Stimulated activated CD8-positive, alpha-beta memory T cell treated with anti-CD3 and anti-CD28 coated beads, Interleukin-2, amount 100 ng/mL, for 48 hours (primary cell): ENCODE results near the gene EPHA2.
"Not testable (repeated sequence)": the region's sequence is repeated elsewhere in the genome, so short reads cannot be mapped to it uniquely, and the experiment has no call there.

Source experiments
- DNase-seq, 2 donors: peaks; one replicate each; pipeline ENCODE4 v3.0.0-alpha.2; 2020; ENCODE audit warnings: low read depth in 2 of 2

EPHA2 gene

DNA sequence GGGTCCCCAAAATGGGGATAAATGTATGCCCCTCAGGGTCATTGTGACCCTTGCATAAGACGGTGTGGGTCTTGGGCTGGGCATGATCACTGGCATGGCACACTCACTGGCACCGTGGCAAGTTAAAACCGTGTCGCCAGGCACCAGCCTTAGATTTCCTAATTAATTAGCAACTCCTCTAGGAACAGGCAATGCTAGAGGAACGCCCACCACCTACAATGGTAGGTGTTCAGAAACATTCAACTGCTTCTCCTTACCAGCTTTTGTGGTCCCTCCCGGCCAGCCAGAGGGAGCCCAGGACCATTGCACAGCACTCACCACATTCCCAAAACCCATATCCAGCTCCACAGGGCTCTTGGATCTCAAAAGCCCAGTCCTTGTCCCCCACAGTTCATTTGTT lies 36.4 kb downstream of the EPHA2 start:
- no peak for DNase-seq

DNA sequence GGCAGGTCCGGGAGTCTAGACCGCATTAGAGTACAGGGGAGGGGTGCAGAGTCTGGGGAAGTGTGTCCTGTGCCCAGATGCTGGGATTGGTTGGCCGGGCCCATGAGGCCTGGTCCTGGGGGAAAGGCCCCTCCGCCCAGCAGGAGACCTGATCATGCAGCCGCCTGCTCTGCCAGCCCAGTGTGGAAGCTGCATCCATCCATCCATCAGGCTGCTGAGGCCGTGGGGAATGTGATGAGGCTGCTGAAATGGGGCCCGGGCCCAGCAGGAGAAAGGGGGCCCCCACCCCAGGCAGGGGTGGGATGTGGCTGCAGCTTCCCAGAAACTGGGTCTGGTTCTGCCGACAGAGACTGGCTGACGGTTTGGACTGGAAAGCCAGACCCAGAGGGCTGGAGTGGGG lies 37.2 kb downstream of the EPHA2 start:
- DNase-seq, result no peak

DNA sequence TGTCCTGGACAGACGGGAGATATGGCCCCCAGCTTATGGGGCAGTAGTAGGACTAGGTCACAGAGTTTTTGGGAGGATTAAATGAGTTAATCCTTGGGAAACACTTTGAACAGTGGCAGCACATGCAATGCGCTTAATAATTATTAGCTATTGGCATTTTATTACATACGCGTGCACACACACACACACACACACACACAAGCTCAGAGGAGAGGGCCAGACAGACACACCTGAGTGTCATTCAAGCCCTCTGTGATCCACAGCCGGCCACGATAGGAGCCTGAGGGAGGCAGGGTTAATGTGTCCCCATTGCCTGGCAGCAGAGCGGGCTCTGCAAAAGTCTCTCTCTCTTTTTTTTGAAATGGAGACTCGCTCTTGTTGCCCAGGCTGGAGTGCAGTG lies 37.9 kb downstream of the EPHA2 start:
- no peak for DNase-seq

DNA sequence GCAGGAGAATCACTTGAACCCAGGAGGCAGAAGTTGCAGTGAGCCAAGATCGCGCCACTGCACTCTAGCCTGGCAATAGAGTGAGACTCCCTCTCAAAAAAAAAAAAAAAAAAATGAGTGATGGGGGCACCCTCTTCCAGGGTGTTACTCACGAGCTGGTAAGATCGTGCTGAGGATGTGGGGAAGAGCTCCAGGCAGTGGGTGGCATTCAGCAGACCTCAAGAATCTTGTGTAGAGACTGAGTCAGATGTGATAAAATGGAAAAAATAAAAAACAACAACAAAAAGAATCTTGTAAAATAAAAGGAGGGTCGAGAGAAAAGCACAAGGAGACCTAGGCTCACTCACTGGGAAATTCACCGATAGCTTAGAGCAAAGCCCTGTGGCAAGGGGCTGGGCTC lies 38.5 kb downstream of the EPHA2 start:
- no peak for DNase-seq

DNA sequence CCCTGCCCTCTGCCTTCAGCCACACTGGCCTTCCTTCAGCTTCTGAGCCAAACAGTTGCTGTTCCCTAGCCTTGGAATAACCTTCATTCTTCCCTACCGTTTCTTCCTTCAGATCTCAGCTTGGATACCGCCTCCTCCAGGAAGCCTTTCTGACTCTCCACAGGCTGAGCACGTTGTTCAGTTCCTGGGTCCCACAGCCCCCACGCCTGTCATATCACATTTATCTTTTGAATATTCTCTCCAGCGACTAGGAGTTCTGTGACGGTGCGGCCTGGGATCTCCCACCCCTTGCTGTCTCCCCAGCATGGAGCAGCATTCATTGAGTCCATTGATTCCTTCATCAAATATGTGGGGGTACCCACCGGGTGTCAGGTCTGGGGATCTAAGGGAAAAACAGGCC lies 39.2 kb downstream of the EPHA2 start:
- no peak for DNase-seq

DNA sequence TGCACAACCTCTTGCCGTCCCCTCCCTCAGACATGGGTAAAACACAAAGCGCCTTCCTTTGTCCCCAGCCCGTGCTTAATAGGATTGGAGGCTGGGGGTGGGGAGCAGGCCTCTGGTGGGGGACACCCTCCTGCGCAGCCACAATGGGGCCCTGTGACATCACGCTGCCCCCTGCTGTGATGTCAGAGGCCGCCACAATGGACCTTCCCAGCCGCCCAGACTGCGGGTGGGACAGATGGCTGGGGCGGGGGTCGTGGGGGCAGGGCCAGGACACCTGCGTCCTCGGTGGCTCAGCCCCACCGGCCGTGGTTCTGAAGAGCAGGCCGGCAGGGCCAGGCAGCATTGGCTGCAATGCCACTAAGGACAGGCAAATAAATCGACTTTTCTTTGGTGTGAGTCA lies 39.9 kb downstream of the EPHA2 start:
- no peak for DNase-seq

DNA sequence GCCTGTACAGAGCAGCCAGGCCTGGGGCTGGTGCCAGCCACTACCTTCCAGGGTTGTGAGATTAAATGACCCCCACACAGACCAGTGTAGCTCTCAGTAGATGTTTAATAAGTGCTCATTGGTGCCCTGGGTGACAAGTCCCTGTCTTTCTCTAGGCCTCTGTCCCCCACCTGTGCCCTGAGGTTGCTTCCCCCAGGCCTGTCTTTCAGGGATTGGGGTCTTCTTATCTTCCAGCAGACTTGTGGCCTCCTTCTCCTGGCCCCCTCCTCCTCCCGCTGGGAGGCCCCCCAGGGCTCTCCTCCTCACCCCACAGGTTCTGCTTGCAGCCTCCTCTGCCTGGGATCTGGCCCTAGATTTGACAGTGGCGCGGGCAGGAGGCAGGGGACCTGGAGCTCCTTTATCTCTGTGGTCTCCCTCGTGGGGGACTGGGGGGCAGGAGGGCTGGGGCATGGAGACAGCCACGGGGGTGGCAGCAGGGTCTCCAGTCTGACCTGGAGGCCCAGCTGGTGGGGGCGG lies 40.3 kb downstream of the EPHA2 start:
- DNase-seq, result no peak

DNA sequence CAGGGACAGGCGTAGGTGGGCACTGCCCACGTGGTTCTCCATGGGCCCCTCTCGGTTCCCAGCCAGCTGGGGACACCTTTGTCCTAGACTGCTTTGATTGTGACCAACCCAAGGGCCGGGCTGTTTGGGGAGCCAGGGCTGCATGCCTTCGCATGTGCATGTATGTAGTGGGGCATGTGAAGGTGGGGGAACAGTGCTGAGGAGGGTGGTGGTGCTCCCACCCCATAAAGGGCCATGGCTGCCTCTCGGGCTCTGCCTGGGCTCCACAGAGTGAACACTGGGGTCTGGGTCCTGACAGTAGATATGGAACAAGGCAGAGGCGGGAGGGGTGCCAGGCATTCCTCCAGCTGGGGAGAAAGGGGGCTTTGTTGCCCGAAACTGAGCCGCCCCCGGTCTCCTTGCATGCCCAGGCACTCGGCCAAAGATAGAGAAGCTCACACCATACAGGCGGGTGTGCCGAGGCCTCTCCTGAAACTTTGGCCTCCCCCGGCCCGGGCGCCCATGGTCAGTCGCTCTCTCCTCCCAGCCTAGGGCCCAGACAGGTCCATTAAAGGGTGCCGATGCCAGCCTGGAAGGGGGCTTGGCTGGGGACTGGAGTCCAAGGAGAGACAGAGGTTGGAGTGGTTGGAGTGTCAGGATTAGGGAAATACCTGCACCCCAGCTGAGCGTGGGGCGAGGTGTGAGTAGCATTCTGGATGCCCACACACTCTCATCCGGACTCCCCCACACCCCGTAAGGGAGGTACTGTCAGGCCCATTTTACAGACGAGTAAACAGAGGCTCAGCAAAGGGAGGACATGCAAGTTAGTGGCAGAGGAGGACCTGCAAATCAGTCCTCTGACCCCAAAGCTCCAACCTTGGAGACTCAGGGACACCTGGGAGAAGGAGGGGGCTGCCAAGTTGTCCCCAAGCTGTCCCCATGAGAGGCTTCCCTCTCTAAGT lies 41.1 kb downstream of the EPHA2 start:
- no peak for DNase-seq

DNA sequence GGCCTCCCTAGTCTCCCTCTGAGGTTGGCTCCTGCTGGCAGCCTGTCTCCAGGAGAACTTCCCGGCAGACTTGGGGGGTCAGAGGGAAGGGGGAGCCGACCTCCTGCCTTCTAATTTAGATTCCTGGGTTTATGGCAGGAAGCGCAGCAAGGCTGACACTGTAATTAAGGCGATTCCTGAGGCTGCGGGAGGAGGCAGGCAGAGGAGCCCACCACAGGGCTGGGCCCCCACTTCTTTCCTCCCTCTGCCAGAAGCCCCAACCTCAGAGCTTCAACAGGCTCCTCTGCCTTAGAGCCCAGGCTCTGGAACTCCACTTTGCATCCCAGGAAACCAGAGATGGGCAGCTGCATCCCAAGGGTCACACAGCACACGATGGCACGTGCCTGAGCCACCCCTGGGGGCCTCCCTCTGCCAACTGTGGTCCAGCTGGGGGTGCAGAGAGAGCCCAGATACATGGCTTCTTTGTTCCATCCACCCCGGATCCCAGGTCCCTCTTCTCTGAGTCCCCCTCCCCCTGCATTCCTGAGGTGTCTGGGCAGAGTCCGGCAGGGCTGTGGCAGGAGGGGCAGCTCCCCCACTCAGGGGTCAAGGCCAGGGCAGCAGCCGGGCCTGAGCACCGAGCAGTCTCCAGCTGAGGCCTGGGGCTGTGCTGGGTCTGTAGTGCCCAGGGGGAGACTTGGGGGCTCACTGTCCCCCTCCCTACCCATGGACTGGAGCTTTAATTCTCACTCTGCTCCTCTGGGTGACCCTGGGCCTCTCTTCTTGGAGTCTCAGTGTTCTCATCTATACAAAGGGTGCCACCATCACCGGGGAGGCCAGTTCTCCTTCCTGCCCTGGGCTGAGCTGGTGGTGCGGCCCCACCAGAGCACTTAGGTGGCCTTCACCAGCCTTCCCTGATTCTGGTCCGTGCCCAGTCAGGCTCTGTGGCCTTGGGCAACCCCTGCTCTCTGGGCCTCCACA lies 43.0 kb downstream of the EPHA2 start:
- DNase-seq, result no peak

DNA sequence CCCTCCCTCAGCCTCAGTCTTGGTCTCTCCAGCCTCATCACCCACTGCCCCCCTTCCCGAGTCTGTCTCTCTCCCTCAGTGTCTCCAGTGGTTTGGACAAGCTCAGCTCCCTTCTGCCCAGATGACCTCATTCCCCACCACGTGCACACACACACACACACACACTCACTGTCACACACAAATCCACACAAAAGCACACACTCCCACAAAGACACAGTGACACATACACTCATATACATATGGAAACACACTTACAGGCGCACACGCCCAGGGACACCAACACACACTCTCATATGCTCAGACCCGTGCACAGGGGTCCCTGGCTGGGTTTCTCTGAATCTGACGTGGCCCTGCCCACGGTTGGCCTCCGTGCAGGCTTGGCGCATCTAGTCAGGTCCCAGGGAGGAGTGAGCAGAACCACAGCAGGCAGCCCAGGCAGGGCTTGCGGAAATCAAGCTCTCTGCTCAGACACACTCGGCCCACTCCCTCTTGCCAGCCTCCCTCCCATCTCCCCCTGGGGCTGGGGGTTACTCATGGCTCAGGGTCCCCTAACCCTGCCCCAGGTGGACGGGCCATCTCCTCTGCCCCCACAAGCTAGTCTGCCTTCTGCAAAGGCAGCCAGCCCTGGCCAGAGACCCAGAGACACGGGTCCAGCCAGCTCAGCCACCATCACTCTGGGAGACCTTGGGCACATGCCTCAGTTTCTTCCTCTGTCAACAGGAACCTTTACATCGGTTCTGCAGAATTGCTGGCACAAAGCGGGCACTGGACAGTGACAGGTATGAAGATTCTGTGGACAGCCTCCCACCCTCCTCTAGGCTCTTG lies 43.9 kb downstream of the EPHA2 start:
- DNase-seq, result no peak

DNA sequence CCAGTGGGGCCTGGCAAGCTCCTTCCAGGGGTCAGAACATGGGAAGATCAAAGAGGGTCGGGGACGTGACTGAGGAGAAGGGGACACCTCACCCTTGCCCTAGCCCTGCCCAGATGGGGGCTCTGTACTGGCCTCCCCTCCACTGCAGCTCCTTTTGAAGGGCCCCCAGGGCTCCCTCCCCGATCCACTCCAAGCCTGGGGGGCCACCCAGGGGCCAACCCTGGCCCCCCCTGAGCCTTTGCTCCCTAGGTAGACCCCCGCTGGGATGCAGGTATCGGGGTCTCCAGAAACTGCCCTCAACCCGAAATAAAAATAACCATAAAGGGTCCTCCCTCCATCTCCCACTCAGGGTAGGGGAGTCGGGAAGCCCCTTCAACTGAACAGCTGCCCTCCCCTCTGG lies 45.0 kb downstream of the EPHA2 start:
- DNase-seq, result no peak

DNA sequence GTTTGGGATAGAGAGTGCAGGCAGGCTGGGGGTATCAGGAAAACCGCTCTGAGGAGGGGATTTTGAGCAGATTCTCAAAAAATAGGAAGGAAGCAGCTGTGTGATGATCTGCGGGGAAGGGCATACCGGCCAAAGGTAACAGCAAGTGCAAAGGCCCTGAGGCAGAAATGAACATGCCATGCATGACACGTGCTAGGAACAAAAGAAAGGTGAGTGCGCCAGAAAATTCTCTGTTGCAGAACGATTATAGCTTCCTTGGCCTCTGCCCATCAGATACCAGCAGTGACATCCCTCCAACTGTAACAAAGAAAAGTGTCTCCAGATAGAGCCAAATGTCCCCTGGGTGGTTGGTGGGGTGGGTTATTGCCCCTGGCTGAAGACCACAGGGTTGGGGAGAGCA lies 45.4 kb downstream of the EPHA2 start:
- no peak for DNase-seq

DNA sequence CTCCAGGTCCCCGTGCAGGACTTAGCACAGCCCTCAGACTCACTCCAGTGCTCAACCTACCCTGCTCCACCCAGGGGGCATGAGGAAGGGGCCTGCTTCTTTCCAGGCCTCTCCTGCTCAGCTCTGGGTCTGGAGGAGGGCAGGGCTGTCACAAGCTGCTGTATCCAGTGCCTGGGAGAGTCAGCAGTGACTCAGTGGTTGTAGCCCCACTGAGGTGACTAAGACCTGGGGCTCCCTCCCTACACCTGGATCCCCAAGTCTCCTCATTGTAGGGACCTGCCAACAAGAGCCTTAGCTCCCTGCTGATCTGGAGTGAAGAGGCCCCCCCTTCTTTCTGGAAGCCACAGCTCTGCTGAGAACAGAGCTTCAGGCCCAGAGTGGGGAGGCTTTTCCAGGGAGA lies 46.3 kb downstream of the EPHA2 start:
- no peak for DNase-seq

DNA sequence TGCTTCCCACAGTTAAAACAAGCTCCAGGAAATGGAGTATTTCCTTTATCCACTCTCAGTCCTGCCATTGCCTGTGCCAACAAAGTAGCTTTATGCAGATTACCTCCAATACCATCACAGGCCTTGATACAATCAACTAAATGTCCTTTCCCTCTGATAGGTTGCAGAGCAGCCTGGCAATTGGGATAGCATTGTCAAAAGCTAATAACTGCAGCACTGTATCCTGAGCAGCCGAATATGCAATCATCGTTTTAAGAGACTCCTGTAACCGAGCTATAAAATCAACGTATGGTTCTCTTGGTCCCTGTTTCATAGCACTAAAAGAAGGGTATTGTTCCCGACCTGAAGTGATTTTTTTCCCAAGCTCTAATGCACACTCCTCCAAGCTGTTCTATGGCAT lies 48.8 kb downstream of the EPHA2 start:
- DNase-seq, result not testable (repeated sequence)

DNA sequence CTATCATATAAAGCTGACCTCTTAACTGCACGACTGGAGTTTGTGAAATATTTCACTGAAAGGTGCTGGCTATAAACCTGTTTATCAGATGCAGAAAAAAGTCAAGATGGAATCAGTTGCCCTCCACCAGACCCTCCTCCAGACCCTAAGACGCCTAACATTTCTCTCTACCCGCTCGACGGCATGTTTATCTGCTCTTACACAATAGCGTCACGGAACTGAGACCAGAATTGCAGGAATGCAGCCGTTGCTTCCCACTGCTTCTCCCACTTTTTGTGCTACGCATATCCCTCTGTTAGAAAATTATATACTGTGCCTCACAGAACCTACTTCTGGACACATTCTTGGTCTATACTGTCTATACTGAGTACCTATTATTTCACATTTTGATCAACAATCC lies 54.2 kb downstream of the EPHA2 start:
- no peak for DNase-seq

DNA sequence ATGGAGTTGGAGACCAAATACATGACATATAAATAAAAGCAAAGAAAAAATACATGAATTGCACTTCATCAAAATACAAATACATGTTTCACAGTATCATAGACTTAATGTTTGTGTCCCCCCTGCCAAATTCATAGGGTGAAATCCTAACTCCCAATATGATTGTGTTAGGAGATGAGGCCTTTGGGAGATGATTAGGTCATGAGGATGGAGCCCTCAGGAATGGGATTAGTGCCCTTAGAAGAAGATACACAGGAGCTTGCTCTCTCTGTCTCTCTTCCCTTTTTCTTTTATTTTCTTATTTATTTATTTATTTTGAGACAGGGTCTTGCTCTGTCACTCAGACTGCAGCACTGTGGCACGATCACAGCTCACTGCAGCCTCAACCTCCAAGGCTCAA lies 56.5 kb downstream of the EPHA2 start:
- DNase-seq, result no peak

DNA sequence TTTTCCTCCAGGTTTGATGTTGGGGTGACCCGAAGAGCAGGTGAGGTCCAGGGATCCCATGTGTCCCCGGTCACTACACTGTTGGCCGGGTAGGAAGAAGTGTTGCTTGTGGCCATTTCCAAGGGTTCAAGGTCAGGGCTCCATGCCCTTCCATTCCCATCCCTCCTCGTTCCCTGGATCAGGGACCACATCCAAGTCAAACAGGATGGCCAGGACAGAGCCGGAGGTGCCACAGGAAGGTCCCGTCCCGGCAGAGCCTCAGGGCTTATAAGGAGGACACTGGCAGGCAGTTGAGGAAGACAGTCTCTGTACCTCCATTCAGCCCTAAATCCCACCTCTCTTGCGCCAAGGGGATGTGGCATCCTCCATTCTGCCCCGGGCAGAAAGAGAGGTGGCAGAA lies 60.4 kb downstream of the EPHA2 start:
- DNase-seq, result no peak

DNA sequence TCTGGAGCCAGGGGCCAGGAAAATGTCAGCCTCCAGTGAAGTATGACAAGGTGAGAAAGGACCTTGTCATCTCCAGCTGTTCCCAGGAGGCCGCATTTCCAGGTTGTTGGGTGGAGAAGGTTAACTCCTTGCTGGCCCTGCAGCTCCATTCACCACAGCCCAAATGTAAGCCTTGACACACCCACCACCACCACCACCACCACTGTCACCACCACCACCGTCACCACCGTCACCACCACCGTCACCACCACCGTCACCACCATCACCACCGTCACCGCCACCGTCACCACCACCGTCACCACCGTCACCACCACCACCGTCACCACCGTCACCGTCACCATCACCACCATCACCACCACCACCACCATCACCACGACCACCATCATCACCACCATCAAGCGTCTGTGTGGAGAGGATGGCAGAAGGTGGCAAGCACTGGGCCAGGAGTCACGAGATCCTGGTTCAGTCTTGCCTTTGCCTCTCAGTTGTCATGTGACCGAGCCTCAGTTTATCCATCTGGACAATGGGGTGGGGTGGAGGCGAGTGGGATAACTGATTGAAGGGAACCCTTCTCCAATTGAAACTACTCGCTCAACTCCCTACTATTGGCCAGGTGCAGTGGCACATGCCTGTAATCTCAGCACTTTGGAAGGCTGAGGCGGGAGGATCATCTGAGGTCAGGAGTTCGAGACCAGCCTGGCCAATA lies 61.3 kb downstream of the EPHA2 start:
- no peak for DNase-seq

DNA sequence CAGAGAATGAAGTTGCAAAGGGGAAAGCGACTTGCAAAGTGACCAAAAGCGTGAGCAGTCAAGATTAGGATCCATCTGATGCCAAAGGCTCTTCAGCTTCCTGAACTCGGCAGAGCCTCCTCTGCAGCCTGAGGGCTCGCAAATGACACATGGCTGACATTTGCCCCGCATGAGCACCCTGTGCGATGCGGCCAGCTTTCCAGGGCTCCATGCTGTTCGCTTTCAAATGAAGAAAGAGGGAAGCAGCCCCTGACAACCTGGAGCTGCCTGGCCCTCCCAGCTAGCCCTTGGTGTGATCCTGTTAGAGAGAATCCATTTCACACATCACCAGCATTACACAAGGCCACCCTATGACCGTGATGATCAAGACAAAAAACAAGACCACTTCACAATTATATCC lies 62.3 kb downstream of the EPHA2 start:
- DNase-seq, result no peak

DNA sequence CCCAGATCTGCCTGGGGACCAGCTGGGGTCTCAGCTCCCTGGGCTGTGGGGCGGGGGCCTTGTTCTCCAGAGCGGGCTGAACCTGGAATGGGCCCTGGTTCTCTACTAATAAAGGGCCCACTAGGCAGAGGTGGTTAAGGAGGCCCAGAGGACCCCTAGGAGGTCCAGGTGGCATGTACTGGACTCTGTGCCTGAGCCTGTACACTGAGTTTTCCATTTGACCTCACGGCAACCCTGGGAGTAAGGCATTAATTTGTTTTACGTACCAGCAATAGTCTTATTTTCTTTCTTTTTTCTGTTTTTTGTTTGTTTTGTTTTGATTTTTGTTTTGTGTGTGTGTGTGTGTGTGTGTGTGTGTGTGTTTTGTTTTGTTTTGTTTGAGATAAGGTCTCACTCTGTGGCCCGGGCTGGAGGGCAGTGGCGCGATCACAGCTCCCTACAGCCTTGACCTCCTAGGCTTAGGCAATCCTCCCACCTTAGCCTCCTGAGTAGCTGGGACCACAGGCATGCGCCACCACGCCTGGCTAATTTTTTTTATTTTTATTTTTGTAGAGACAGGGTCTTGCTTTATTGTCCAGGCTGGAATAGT lies 62.9 kb downstream of the EPHA2 start:
- DNase-seq, result no peak
